ENCODE data around the gene SNX10.
A peak's percentile ranks its signal among the peaks of the same experiment; 100 is the strongest.

The SNX10 gene

DNA sequence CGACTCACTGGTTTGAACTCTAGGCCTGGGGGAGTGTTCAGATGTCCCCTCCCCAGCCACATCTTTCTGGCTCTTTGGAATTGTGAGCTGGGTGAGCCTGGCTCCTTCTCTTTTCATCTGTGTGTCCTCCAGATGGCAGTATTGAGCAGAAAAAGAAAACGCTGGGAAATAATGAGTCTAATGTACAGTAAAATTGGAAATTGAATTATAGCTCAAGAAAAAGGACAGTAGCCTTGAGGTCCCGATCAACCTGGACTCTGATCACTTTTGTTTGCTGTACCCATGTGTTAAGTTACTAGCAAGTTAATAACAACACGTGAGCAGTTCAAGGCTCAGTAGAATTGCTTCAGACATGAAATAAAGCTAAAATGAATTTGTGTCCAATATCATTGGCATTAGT lies 77.9 kb downstream of the SNX10 start:
- peak; percentile 70 for DNase-seq (ENCODE audit: low spot score)

DNA sequence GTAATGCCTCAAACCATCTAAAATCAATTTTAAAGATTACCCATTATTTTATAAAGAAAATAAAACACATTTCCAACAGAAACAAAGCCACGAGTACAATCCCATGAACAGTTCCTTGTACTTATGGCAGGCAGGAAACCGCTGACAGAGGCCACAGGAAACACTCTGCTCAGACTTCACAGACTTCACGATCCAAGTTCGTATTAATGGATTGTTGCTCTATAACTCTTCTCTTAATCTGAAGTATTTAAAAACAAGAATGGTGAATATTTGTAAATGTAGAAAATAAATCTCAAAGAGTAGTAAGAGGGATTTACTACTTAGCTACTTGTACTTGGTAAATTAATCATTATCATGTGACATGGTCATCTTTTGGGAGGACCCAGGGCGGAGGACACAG lies 78.3 kb downstream of the SNX10 start:
- no peak for DNase-seq (ENCODE audit: low spot score)

- DNase-seq (ENCODE audit: low spot score): no peak
Measured at GRCh38 chr7:26372249-26372648, 80.6 kb downstream of the SNX10 start.

- DNase-seq (ENCODE audit: low spot score): no peak
Measured at GRCh38 chr7:26372704-26373103, 81.0 kb downstream of the SNX10 start.

DNA sequence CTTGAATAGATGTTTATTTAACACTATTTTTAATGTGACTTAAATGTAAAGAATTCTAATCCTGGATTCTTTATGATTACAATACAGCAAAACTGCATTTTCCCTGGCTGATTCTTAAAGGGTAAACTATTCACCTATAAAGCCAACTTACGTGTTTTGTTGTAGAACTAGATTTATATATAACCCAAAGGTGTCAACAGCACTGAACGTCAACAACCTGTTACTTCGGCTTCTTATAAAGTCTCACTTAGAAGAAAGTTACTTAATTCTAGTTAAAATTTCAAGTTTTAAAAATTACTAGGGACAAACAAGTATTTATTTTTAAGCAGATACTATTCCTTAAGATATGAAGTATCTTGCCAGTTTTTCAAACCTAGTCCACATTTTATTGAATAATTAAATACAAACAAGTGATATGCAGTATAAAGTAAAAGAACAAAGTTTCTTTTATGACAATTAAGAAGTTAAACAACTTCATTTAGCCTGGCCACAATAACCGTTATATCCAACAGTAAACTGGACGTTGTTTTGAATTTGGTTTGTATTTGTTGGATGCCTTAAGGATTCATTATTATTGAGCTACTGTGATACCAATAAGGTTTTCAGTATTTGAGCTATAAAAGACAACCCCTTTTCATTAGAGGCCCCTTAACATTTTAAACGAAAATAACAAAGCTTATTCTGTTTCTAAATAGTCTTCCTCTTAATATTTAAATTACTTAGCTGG lies 83.1 kb downstream of the SNX10 start:
- DNase-seq (ENCODE audit: low spot score): no peak

GRCh38 chr7:26375726-26376174 lies 84.1 kb downstream of the SNX10 start:
- DNase-seq (ENCODE audit: low spot score): no peak

GRCh38 chr7:26376175-26376917 lies 84.7 kb downstream of the SNX10 start:
- peak; percentile 46 for DNase-seq (ENCODE audit: low spot score)

GRCh38 chr7:26378016-26378415 lies 86.4 kb downstream of the SNX10 start:
- no peak for DNase-seq (ENCODE audit: low spot score)

- no peak for DNase-seq (ENCODE audit: low spot score)
Measured at GRCh38 chr7:26379711-26380110, 88.0 kb downstream of the SNX10 start.

DNA sequence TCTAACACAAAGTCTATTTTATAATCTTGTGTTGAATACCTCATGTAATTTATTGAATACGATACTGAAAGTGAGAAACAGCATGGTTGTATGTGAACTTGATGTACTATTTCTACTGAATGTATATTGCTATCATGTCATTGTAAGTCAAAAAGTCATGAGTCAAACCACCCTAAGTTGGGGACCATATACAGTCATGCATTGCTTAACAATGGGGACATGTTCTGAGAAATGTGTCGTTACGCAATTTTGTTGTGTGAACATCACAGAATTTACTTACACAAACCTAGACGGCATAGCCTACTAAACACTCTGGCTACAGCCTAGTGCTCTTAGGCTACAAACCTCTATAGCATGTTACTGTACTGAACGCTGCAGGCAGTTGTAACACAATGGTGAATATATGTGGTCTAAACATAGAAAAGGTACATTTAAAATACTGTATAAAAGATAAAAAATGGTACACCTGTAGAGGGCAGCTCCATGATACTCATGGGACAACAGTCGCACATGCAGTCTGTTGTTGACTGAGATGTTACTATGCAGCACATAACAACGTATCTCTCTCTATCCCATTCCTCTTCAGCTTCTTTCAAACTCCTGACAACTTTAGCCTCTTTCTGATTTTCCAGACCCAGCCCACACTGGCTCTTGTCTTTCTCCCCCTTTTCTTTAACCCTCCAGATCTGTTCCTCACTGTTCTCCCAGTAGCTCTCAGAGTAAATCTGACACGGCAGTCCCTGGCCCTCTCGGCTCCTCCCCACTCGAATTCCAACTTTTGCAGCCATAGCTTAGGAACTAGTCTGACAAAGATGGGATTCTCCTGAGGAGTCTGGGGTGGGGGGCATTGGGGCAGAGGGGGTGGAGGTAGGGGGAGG lies 90.1 kb downstream of the SNX10 start:
- no peak for DNase-seq (ENCODE audit: low spot score)

- no peak for DNase-seq (ENCODE audit: low spot score)
Measured at GRCh38 chr7:26385240-26385639, 93.6 kb downstream of the SNX10 start.

GRCh38 chr7:26387731-26388130 lies 96.1 kb downstream of the SNX10 start:
- DNase-seq (ENCODE audit: low spot score): no peak

DNA sequence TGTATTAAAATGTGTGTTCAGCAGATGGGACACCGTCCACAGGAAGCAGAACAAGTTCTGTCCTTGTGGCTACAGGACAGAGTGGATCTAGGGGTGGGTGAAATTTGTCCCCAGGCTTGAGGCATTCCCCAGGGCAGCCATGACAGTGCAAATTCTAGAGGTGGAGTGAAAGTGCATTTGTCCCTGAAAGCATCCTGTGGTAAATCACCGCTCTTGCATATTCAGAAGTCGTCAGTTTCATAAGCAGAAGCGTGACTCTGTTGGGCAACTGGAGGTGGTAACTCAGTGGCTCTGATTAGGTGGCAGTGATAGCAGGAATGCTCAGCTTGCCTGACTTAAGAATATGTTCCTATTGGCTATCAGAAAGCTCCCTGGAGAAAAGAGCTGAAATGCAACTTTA lies 96.6 kb downstream of the SNX10 start:
- DNase-seq (ENCODE audit: low spot score): no peak

- DNase-seq (ENCODE audit: low spot score): no peak
Measured at GRCh38 chr7:26390016-26390415, 98.4 kb downstream of the SNX10 start.

GRCh38 chr7:26393818-26394217 lies 102.2 kb downstream of the SNX10 start:
- no peak for DNase-seq (ENCODE audit: low spot score)

DNA sequence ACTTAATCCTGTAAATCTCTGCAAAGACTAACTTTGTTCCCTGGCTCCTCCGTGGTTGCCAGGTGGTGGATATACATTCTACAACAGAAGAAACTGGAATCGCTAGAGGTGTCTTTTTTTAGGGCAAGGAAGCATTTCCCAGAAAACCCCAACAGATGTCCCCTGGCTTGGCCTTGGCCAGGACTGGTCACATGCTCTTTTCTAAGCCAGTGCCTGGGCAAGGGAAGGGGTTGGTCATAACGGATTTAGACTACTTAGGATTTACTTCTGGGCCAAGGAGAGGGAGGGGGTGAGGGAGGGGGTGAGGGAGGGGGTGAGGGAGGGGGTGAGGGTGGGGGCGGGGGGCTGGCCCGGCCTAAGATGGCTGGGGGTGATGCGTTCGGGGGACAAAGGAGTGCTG lies 105.7 kb downstream of the SNX10 start:
- peak; percentile 16 for DNase-seq (ENCODE audit: low spot score)

- peak; percentile 41 for DNase-seq (ENCODE audit: low spot score)
Measured at GRCh38 chr7:26397796-26398426, 106.2 kb downstream of the SNX10 start.

DNA sequence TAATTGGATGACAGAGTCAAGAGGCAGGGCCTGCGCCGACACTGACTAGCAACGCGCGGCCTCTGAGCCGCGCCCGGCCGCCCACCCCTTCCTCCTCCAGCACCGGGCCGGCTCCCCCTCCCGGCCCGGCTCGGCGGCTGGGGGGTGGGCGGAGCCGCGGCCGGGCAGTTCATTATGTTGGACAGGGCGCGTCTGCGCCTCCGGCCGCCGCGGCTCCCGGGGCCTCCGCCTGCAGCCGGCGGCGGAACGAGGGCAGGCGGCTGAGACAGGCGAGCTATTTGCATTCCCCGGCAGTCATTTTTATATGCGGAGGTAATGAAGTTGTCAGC lies 106.7 kb downstream of the SNX10 start:
- DNase-seq (ENCODE audit: low spot score): no peak

DNA sequence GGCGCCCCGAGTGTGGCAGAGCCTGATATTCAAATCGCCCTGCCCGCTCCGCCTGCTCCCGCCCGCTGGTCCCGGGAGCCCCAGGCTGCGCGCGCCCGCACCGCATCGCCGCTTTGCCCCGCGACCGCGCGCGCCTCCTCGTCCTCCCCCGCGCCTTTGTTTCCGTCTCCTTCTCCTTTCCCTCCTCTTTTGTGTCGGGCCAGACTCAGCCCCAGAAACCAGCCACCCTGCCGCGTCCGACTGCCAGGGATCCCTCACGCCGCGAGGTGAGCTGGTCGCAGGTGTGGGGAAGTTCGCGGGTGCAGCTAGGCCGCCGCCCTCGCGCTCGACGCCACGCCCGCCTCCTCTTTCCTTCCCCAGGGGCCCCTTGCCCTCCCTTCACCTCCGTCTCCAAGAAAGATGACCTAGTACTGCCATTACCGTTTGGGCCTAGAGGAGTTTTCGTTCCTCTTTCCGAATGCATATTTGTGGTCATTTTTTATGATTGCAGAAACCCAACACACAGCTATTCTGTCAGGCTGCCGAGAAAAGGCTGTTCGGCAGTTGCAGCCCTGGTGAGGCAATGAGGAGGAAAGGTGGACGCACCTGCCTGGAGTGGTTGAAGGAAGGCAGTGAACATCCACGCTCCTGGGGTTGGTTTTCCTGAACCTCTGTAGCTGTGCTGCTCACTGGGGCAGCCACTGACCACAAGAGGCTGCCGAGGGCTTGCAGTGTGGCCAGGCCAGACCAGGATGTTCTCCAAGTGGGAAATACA lies 107.3 kb downstream of the SNX10 start:
- peak; percentile 49 for DNase-seq (ENCODE audit: low spot score)

- DNase-seq (ENCODE audit: low spot score): no peak
Measured at GRCh38 chr7:26399736-26400135, 108.1 kb downstream of the SNX10 start.

GRCh38 chr7:26403640-26404039 lies 112.0 kb downstream of the SNX10 start:
- DNase-seq (ENCODE audit: low spot score): no peak
